RPMI7951 (cell line): Measurements from ENCODE around the gene SAP30L. TPM values are rescaled to one million over a fixed set of nuclear protein-coding genes. Genes with fewer than 3 reads are reported as not detected.

ENCODE experiments used
- DNase-seq: peaks from one replicate; pipeline ENCODE4 v3.0.0-alpha.2; 2012; ENCODE audit warnings: low read depth
- total RNA-seq: library from RNA; depleted of rRNA; stranded (reverse); fragments of >200 nt; shearing (Covaris generic); gene quantifications from 2 replicates; pipeline ENCODE4 v1.2.3, GENCODE V29; 2014

The SAP30L gene
- total RNA-seq, 1 experiment from 2014 or later, result 37.6 TPM

DNA sequence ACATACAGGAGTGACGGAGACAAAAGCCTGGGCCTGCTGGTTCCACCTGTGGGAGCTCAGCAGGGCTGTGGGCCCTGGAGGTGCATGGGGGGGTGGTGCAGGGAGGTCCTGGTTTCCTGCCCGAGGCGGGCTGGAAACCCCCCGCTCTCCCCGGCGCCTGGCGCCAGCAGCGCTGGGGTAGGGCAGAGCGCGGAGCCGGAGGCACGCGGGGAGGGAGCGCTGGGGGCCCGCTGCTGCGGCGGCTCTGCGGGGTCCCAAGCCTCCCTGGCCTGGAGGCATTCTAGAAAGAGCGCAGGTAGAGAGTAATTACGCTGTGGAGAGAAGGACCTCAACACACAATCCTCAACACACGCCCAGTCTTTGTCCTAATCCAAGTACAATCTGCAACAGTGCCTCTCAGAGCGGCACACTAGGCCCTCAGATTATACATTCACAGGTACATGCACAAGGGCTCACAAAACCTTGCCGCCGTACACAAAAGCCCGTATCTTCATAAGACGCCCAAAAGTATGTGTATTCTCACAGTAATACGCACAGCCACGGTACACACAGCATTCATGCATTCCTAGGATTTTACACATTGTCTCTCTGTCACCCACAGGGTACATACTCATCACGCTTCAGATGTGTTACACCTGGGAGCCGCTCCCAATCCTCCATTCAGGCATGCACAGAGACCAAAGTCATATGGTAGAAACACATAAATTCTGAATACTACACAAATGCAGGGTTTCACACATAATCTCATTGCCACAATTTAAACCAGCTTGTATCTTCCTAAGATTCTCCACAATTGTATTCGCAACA is 34.4 kb downstream of the SAP30L start:
- DNase-seq, result no peak

DNA sequence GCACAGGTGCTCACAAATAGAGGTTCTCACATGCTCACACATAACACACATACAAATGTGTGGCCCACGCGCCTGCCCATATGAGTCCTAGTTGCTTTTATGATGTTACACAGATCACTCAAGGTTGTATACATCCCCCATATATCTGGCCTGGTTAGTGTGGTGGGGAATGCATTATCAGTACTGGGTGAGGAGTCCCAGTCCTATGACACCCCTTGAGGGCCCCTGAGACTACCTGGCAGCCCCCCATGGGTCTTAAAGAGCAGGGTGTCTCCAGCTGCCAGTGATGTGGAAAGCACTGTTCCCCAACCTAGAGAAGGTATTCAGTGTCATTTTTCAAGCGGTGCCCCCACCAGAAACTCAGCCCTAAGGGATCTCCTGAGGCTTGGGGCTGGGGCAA is 35.0 kb downstream of the SAP30L start:
- DNase-seq, result no peak

DNA sequence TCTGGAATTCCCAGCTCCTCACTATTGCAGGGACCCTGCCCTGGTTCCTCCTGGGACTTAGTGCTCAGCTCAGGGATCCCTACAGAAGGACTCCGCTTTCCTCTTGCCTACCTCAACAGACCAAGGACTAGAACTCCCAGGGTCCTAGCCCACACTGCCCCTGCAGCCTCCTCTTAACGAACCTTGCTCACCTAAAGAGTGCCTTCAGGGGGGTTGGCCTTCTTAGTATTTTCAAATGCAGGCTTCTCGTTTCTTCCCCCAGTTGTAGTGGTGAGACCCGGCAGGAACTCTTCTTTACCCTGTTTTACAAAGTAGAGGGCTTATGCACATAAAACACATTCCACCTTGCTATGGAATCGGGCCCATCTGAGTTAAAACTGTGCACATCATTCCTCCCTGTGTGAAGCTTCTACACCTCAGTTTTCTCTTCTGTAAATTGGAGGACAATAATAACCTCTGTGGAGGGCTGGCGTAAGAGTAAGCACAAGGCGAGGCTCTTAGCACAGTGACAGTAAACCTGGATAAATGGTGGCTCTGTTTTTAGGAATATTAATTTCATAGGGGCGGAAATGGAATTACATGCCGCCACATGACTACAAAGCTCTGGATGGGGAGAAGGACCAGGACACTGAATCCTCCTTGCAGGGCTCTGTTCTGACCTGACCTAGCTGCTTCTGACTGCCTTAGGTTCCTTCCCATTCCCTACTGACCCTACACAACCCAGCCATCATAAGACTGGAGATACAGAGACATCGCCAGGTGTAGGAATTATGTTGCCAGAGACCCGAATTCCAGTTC is 36.0 kb downstream of the SAP30L start:
- DNase-seq, result no peak

DNA sequence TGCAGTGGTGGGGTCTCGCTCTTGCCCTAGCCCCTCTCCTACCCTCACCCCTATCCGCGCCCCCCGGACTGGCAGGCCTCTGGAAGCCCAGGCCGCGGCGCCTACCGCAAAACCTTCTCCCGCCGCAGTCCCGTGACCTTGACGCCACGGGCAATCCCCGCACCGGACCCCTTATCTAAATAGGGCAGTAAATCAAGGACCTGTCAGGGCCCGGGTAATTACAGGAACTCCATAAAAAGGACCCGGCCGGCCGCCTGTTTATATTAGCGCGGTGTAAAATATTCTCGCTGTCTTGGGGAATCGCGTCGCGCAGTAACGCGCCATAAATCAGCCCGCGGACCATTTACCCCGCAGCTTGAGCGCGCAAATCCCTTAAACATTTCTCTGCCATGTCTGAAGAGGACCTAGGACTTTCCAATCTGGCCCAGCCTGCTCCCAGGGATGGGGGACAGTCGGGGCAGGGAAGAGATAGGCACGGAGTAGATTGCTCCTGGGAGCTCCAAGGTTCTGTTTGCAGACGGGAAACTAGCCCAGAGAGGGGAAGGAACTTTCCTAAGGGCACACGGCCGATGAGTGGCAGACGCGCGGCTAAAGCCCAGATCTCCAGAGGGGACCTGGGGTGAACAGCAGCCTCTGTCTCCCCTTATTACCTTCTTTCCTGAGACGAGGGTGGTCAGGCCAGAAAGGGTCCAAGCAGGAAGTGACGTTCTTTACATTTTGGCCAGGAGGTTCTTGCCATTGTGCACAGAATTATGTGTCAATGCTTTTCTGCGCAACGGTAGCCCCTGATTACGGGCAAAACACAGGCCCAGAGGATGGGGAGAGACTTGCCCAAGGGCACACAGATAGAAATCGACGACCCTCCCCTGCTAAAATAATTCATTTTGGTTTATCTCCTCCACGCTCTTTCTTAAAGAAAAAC is 37.0 kb downstream of the SAP30L start:
- DNase-seq, result no peak

DNA sequence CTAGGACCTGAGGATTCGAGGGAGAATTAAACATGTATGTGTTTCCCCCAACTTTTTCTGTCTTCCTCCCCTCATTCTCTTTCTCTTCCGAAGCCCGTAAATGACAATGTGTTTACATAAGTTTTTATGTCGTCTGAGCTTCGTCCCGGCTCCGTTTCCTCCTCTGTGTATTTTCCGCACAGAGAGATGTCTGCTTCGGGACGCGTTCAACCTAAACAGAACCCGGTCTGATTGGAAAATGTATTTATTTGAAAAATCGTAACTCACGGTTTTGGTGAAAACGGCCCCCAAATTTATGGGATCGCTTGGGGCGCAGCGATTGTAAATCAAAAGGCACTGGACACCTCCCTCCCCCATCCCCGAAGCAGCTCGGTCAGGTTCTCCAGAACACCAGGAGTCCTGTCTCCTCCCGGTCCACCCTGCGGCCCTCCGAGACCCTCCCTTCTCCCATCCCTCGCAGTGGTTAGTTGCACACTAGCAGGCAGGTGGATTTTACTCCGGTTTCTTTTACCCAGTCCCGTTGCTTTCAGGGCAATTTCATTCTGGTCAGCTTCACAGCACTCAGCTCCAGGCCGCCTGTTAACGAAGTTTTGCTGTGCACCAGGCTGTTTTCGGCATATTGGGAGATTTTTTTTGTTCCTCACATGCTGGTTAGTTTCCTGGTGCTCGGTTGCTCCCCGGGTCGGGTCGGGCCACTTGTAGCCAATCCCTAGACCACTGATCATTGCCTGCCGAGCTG is 38.0 kb downstream of the SAP30L start:
- no peak for DNase-seq

DNA sequence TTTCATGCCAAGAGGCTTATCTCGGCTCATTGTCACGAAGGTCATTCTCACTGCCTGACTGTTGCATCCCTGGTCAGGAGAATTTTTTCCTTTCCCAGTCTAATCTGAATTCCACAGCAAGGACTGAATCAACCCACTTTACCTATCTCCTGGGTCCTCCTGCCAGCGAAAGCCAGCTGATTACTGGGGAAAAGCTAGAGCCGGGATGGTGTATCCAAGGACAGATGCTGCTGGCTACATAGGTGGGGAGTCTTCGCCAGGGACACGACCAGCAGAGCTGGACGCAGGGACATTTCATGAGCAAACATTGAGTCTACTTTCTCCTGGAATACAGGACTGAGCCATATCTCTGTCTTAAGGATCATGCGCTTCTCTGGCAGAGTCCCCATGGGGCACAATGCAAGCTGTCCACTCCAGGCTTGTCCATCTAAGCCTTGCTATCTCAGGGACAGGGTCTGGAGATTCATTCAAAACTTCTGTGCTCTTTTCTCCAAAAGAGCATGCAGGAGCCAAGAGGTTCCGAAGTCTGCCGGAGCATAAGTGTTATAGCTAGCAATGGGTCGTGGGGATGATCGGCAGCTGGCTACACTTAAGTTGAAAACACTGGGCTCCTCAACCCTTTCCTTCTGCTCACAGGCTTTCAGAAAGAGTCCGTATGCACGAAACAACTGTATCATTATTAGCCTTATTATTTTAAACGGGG is 38.7 kb downstream of the SAP30L start:
- DNase-seq, result no peak

DNA sequence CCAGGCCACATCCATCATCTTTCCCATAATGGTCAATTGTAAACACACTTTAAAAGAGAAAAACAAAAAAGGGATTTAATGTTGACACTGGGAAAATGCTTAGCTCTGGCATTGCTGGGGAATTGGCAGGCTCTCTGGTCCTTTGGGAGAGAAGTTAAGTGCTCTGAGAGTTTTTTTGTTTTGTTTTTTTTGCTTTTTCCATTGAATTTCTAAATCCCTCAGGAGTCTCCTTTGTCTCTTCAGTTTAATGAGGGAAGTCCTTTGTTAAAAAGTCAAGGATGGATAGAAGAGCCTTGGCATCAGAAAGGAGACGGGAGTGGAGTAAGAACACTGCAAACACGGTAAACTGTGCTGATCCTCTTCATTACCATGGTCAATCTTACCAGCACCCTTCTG is 39.3 kb downstream of the SAP30L start:
- no peak for DNase-seq

DNA sequence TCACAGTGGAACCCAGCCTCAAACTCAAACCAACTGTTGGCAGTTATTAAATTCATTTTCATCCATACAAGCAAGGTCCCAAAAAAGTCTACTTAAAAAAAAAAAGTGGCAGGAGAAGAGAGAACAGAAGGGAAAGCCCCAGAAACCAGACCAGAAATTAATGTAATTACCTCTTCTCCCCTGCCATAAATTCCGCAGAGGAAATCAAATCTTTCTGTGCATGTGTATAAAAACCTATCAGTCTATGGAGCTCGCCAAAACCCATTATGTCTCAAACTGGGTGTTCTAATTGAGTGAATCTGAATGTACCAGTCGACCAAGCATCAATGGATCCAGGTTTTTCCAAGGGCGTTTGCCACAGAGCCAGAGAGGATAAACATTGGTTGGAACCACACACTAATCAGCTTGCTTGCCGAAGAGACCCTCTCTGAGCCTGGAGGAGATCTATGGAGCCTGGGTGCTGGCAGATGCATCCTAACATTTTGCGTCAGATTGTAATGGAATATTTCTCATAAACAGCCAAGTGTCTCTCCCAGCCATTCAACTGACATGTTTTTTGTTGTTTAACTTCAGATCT is 40.1 kb downstream of the SAP30L start:
- DNase-seq, result no peak

DNA sequence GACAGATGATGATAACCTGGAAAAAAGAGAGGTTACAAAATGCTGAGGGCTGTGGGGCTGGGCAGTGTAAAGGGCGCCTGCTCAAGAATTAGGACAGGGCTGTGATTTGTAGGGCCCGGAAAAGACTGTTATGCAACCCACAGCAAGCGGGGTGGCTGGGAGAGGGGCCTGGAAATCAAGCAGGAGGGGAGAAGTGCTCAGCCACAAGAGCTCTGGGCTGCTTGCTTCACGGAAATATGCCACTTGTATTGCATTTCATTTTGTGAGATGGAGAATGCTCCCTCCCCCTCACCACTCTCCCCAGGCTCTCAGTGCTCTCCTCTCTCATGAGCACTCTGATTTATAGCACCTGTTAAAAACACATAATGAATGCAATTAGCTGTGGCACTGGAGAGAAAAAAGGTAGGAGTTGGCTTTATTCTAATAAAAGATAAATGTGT is 40.6 kb downstream of the SAP30L start:
- DNase-seq, result no peak

DNA sequence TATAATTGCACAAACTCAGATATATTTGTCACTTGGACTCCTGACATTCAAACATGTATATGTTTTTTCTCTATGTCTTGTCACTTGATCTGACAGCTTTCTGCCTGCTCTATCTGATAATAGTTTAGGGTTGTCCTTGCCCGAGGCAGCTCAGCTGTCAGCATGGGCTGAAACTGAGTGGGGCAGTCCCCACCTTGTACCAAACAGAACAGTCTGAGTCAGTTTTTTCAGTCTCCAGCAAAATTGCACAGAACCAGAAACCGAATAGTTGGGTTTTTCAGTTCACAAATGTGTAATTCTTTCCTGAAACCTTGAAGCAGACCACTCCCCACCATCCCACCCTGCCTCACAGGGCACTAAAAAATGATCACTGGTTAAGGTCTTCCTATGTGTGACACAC is 41.7 kb downstream of the SAP30L start:
- no peak for DNase-seq

DNA sequence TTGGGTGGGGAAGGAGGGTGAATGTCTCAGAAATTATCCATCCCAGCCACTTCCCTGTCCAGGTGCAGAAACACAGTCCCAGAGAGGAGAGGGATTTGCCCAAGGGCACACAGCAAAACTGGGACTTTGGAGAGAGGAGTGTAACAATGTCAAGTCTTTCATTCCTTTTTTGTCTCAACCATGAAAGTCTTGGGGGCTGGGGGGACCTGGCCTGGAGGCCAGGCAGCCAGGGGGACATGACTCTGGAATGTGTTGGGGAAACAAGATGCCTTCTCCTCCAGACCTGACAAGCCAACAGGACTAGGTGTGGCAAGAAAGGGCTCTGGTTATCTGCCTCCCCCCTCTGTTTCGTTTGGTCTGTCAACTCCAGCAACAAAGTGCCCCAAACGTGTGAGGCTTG is 46.1 kb downstream of the SAP30L start:
- no peak for DNase-seq

DNA sequence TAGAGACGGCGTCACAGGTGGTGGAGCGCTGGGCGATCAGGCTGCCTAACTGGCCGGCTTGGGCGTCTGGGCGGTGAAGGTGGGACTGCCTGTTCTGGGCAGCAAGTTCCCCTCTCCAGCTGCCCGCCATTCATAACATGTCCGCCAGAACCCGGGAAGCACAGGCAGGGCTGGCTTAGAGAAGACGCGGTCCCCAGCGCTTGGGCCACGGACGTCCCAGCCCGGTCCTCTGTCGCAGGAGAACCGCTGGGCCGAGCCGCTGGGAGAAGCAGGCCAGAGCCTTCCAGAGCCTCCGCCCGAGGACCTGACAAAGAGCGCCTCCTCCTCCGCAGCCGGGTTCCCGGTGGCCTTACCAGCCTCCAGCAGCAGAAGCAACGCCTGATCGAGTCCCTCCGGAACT is 47.5 kb downstream of the SAP30L start:
- DNase-seq, result no peak

DNA sequence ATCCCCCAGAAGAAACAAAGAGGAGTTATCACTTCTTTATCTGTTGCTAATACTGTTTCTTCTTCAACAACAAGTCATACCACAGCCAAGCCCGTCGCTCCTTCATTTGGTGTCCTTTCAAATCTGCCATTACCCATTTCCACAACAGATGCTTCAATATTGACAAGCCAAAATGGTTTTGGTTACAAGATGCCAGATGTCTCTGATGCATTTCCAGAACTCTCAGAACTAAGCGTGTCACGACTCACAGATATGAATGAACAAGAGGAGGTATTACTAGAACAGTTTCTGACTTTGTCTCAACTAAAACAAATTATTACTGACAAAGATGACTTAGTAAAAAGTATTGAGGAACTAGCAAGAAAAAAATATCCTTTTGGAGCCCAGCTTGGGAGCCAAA is 48.2 kb downstream of the SAP30L start:
- no peak for DNase-seq

DNA sequence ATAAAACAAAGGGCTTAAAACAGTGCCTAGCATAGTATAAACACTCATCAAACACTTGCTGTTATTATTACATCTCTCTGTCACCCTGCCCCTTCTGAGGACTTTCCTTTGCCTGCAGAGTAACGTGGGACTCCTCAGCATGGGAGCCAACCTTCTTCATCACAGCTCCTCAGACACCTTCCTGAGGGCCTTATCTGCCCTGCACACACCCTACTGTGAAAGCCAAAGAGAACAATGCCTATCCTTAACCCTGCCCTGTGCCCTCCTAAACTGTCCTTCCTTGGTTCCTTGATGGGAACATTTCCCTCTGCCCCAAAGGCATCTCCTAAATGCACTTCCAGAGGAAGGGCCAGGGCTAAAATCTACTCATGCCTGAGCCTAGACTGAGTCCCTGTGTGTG is 52.8 kb downstream of the SAP30L start:
- DNase-seq, result no peak

DNA sequence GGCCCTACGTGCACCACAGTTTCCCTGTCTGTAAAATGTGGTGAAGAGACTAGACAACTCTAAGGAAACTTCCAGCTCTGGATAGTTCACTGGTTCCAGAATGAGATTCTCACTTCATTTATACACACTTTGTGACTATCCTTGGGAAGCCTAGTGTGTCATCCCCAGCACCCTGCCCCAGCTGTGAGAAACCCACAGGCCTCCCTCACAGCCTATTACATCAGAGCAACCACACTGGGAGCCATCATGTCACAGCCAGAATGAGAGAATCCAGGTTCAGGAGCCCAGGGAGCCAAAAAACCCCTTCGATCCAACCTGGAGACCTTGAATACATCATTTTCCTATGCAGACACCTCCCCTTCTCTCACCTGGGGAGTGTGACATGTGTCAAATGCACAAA is 53.2 kb downstream of the SAP30L start:
- DNase-seq, result no peak

DNA sequence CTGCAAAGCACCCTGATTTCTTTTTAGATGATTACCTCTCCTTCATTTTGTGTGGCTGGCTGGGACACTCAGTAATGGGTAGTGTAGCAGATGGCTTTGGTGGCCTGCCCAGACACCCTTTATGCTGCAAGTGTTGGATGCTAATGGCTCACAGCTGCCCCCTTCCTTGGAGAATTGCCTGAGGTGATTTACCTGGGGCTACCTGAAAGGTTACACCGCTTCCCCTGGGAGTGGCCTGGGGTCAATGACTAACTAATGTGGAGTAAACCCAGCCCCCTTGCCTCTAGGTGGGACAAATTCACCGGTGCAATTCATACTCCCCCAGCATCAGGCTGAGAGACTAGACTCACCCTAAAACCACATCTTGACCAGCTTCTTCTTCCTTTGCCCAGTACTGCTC is 55.8 kb downstream of the SAP30L start:
- DNase-seq, result no peak

DNA sequence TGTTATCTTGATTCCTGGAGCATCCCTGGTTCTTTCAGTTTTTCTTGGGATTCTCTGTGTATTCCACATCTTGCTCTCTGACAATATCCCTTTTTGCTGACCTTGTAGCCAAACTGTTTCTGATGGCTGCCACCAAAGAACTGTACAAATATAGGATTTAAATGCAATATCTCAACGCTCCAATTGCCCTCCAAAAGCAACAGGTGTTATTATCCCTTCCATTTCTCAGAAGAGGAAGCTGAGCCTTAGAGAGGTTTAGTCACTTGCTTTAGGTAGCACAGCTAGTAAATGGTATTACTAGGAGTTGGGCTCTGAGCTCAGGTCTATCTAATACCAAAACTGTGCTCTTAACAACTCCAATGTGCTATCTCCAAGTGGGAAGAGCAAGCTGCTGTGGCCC is 56.4 kb downstream of the SAP30L start:
- no peak for DNase-seq

DNA sequence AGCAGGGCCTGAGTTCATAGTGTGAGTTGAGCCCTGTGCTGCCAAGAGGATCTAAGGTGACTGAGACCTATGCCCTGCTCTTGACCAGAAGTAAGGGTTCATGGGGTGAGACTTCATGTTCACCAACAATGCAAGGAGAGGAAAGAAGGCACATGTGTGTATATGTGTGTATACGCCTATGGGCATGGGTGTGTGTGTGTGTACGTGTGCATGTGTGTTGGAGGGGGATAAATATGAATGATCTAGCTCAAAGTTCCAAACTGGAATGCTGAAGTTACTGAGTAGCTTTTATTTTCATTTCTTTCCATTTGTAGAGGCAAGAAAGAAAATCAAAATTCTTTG is 57.9 kb downstream of the SAP30L start:
- no peak for DNase-seq

DNA sequence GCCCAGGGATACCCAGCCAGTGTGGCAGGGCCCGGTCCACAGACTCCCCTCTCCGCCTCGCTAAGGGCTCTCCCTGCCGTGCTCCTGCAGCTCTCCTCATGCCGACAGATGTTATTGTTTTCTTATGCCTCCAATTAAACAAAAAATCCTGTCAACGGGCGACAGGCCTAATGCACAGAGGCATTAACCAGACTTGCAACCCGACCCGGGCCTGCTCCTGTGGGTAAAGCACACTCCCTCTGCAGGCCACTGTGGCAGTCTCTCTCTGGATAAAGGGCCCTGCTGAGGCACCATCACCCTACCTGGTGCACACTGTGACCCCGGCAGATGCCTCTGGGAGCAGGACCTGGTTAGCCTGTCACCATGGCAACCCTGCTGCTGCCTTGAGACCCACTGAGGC is 59.8 kb downstream of the SAP30L start:
- no peak for DNase-seq

DNA sequence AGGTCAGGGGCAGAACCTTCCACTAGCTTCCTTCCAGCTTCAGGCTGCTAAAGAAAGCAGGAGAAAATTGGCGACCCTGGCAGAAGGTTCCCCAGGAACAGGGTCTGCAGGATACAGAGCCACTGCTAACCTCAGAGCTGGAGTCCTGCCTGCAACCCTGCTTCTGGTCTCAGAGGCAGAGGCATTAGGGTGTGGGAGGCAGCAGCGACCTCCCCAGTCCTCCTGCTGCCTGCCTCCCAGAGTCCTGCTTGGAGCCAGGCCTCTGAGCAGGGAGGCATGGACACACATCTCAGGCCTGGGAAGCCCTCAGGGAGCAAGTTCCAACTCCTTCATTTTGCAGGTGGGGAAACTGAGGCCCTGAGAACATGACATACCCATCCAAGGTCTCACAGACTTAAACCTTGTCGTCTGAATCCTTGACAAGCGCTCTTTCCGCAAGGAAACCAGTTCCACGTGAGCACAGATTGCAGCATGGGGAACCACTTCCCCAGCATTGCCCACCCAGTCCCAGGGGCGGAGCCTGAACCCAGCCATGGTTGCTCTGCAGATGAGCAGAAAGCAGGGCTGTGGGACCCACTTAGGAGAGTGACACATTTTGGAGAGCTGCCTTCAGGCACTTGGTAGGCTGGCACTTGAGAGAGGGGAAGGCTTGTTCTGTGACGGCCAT is 60.4 kb downstream of the SAP30L start:
- DNase-seq, result no peak
